ENCODE measurements around the gene LRRC45.

The LRRC45 gene

DNA sequence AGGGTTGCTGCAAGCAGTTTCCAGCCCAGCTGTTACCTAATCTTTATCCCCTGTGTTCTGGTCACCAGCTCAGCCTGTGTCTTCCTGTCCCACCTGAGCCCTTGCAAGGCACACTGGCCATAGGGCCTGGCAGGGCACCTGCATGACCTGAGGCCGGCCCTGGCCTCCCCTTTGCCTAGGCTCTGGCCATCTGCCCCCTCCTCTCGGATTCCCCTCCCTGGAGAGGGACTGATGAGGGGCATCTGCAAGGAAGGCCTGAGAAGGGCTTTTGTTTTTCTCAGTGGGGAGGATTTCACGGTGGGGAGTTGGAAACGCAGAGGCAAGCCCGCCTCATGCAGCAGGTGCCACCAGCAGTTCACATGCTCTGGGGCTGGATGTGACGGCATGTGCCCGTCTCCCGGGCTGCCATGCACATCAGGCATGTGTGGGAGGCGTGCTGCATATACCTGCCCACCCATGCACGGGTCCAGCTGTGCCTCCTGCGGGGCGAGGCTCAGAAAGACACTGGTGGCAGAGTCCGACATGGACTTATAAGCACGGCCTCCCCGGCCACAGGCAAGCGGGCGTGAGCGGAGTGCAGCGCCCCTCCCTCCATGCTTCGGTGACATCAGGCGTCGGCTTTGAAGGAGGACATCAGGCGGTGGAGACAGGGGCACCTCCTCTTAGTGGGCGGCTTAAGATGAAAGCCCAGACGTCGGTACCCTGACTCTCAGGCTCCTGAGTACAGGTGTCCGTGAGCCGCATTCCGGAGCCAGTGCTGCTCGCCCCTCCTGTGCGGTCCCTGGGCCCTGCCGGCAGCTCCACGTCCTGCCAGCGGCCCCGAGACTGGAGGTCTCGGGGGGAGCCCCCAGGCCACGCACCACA lies 29.1 kb upstream of the LRRC45 start:
- H3K4me3 ChIP-seq (ENCODE audit: low read depth, low read length): no peak overlapping the region
- H3K36me3 ChIP-seq: no peaks in the 10 kb centered on the region; the same call in none of the 2 replicates
- H3K4me1 ChIP-seq: peaks cover 23% of the 10 kb centered on the region
- no peak for DNase-seq
- TF ChIP-seq, protein P1, sequence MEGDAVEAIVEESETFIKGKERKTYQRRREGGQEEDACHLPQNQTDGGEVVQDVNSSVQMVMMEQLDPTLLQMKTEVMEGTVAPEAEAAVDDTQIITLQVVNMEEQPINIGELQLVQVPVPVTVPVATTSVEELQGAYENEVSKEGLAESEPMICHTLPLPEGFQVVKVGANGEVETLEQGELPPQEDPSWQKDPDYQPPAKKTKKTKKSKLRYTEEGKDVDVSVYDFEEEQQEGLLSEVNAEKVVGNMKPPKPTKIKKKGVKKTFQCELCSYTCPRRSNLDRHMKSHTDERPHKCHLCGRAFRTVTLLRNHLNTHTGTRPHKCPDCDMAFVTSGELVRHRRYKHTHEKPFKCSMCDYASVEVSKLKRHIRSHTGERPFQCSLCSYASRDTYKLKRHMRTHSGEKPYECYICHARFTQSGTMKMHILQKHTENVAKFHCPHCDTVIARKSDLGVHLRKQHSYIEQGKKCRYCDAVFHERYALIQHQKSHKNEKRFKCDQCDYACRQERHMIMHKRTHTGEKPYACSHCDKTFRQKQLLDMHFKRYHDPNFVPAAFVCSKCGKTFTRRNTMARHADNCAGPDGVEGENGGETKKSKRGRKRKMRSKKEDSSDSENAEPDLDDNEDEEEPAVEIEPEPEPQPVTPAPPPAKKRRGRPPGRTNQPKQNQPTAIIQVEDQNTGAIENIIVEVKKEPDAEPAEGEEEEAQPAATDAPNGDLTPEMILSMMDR (IDR thresholded peaks at IDR 0.05; ENCODE audit: low read depth, low read length): no peak
- H3K27me3 ChIP-seq: no peaks in the 10 kb centered on the region
- H3K9me3 ChIP-seq: no peaks in the 10 kb centered on the region

DNA sequence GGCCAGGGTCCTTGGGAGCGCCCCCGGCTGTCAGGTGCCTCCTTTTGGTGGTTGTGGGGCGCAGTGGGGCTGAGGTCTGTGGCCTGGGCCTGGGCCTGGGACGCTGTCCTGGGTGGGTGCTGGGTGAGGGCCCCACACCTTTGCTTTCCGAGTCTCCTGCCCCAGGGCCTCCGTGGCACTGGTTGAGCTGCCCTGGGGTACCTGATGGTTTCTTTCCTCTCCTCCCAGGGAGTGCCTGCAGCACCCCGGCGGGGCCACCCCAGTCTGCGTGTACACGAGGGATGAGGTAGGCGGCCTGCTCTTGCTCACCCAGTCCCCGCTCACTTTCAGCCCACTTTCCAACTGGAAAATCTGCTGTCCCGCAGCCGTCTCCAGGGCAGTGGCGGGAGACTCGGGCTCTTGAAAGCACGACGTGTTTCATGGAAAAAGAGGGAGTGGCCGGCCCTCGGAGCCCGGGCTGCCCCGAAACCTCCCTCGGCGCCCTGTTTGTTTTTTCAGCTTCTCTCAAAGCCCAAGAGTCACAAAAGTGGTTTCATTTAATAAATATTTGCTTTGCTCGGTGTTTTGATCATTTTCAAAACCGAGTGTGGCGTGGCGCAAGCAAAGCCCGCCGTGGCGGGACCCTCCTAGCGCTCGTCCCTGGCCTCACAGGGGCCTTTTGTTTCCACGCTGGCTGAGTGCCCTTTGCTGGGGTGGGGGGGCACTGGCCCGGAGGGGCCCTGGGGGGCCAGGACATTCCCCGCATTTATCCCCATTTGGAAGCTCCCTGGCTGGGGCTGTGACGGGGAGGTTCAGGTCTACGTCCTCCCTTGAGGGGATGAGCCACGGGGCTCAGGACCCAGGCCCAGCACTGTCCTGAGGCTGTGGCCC lies 28.3 kb upstream of the LRRC45 start:
- Histone ChIP-seq H3K9me3 (no peaks in the 10 kb centered on the region), H3K4me3 (ENCODE audit: low read depth, low read length) (no peak overlapping the region), H3K27me3 (no peaks in the 10 kb centered on the region), H3K4me1 (peaks cover 23% of the 10 kb centered on the region), H3K36me3 (no peaks in the 10 kb centered on the region; the same call in none of the 2 replicates)
- TF ChIP-seq, protein P1 (IDR thresholded peaks at IDR 0.05; ENCODE audit: low read depth, low read length): no peak
- DNase-seq: no peak

GRCh38 chr17:81995463-81996231 lies 27.5 kb upstream of the LRRC45 start:
- Histone ChIP-seq H3K27me3 (no peaks in the 10 kb centered on the region), H3K4me1 (peaks cover 23% of the 10 kb centered on the region), H3K9me3 (no peaks in the 10 kb centered on the region), H3K36me3 (no peaks in the 10 kb centered on the region; the same call in none of the 2 replicates), H3K4me3 (ENCODE audit: low read depth, low read length) (no peak overlapping the region)
- DNase-seq: peak; percentile 10
- TF ChIP-seq, protein P1 (IDR thresholded peaks at IDR 0.05; ENCODE audit: low read depth, low read length): no peak

DNA sequence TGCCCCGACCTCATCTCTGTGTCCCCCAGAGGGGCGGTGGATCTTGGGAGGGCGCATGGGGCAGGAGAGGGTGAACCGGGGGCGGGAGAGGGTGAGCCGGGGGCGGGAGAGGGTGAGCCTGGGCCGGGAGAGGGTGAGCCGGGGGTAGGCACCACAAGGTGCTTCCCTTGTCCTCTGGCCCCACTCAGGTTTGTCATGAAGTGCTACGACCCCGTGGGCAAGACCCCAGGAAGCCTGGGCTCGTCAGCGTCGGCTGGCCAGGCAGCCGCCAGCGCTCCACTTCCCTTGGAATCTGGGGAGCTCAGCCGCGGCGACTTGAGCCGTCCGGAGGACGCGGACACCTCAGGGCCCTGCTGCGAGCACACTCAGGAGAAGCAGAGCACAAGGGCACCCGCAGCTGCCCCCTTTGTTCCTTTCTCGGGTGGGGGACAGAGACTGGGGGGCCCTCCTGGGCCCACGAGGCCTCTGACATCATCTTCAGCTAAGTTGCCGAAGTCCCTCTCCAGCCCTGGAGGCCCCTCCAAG lies 26.8 kb upstream of the LRRC45 start:
- H3K9me3 ChIP-seq: no peaks in the 10 kb centered on the region
- no peak for DNase-seq
- no peak overlapping the region for H3K4me3 ChIP-seq (ENCODE audit: low read depth, low read length)
- no peaks in the 10 kb centered on the region; the same call in 1 of the 2 replicates for H3K36me3 ChIP-seq
- H3K4me1 ChIP-seq: peaks cover 17% of the 10 kb centered on the region
- TF ChIP-seq, protein P1 (IDR thresholded peaks at IDR 0.05; ENCODE audit: low read depth, low read length): no peak
- no peaks in the 10 kb centered on the region for H3K27me3 ChIP-seq

GRCh38 chr17:81996757-81997441 lies 26.2 kb upstream of the LRRC45 start:
- TF ChIP-seq, protein P1 (IDR thresholded peaks at IDR 0.05; ENCODE audit: low read depth, low read length): no peak
- no peak overlapping the region for H3K4me3 ChIP-seq (ENCODE audit: low read depth, low read length)
- no peaks in the 10 kb centered on the region for H3K27me3 ChIP-seq
- no peaks in the 10 kb centered on the region for H3K9me3 ChIP-seq
- H3K36me3 ChIP-seq: no peaks in the 10 kb centered on the region; the same call in 1 of the 2 replicates
- peaks cover 11% of the 10 kb centered on the region for H3K4me1 ChIP-seq
- DNase-seq: no peak
